GM21381 (cell line): Measurements from ENCODE around the gene NKD2.

ENCODE experiments used
- ATAC-seq: cut with Tn5 transposase; IDR thresholded peaks from one replicate; pipeline ENCODE4 v1.9.1; 2021; ENCODE audit warnings: mild to moderate bottlenecking, moderate library complexity; ENCODE audit not compliant: unreplicated experiment

The NKD2 gene

DNA sequence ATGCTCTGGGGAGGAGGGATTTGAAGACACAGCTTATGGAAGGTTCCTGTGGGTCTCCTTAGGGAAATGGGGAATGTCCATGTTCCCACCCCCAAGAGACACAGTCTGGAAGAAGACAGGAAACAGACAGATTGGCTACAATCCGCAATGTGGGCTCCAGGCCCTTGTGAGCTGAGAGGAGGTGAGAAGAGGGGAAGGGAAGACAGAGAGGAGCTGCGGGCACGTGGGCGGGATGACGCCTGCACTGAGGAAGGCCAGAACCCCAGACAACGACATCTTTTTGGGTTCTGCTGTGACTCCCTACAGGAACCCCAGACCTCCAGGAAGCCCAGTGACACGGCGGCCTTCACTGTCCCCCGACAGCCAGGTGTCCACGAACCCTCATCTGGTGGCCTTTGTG lies 29.9 kb upstream of the NKD2 start:
- ATAC-seq, result no peak

DNA sequence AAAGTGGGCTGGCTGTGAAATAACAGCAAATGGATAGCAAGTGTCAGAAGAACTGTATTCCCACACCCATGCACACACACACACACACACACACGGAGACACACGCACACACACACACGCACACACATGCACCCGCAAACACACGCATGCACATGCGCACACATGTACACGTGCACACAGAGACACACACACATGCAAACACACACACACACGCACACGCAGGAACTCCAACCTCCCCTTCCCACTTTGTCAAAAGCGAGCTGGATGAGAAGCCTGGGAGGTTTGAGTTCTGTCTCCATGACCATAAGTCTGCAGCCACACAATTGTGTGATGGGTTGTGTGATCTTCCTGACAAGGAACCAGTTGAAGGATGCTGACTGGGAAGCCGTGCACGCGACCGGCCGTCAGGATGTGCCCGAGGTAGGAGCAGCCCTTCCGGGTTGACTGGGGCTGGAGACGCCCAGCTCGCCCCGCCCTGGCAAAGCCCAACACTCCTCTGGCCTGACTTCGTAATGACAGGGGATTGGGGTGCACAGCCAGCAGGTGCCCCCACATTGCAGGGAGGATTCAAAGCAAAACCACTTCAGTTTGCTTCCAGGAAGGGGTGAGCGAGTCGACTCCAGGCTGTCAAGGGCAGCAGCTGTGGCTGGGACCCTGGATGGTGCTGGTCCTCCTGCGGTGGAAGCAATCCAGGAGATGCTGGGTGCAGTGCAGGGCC lies 29.3 kb upstream of the NKD2 start:
- ATAC-seq, result no peak

DNA sequence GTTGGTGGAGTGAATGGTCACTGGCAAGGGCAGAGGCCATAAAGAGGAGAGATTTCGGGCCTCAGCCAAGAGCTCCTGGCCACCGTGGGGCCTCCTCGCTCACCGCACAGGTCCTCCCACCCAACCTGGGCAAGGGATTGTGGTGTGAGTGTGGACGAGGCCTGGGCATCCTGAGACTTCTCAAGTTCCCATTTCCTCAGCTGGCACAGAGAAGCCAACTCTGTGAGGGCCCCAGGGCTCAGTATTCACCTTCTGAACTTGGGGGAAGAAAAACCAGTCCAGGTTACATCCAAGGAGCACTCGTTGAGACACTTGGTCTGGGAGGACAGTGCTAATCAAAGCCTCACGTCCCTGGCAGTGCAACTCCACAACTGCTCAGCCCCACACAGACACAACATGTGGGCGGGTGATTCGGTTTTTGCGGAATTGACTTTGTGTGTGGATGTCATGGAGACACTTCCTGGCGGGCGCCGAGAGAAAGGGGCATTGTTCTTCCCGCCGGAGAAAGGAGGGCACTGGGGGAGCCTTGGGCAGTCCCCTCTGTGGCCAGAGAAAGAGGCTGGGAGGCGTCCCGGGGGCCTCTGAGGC lies 28.5 kb upstream of the NKD2 start:
- ATAC-seq, result no peak

DNA sequence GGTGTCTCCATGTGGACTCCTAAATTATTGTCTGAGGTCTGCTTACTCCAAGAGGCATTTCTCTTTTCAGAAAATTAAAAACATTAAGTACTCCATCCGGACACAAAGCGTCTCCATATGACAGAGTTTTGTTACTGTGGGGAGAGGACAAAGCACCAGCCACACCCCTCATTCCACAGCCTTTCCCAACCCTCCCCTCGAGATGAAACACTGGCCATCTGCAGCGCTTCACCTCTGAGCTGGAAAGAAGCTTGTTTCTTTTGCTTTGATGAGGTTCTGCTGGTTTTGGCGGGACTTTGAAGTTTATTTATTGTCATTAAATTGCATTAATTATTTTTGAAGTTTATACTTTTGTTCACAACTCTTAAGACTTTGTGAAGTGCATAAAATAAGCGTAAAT lies 27.6 kb upstream of the NKD2 start:
- ATAC-seq, result no peak

DNA sequence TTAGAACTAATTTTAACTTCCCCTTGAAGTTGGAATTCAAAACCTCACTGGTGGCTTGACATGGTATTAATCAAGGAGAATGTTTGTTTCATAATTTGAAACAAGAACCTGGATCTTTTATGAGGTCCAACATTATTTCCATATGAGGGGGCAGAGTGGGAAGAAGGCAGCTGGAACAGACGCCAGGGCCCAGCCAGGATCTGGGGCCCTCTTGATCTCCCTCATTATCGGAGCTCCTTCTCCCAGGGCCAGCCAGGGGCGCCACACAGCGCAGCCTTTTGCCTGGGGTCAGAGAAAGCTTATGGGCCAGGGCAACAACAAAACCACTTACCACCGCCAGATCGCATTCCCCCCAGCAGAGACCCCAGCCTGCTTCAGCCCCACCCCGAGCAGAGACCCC lies 27.1 kb upstream of the NKD2 start:
- no peak for ATAC-seq

DNA sequence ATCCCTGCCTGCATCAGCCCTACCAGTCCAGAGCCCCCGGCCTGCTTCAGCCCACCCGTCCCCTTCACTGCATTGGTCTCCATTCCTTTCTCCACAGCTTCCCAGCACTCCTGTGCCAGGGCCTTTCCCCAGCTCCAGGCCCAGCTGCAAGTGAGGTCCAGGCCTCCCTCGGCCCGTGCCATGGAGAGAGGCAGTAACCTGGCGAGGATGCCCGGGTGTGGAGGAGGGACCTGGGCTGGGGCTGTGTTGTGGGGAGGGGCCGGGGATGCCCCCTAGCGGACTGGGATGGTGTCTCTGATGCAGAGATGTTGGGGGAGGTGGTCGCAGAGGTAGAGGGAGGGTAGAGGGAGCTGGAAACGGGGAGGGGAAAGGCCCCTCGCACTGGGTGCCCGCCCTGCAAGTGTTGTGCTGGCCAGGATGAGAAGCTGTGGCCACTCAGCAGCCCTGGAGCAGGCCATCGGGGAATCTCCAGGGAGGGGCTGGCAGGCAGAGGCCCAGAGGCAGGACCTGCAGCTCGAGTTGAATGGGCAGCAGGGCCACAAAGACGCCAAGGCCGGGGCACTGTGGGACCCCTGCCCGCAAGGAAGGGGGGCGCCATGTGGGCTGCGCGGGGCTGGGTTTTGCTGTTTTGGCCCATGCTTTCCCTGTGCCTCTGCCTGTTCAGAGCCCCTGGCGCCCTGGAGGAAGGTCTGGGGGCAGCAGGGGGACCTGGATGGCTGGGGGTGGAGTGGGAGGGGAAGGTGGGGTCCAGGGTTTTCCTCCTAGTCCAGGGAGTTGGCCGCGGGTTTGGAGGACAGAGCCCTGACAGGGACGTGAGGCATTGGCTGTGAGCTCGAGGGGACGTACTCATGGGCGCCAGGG lies 26.0 kb upstream of the NKD2 start:
- no peak for ATAC-seq

DNA sequence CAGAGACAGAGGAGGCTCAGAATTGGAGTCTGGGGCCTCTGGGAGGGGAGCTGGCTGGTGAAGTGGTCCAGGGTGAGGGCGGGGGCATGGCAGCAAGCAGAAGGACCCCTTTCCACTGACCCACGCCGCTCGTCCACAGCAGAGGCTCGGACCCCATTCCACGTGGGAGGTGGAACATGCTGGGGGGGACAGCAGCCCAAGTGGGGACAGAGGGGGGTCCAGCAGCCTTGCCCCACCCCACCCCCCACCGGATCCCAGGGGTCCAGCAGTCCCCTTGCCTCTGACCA lies 25.4 kb upstream of the NKD2 start:
- ATAC-seq, result no peak

DNA sequence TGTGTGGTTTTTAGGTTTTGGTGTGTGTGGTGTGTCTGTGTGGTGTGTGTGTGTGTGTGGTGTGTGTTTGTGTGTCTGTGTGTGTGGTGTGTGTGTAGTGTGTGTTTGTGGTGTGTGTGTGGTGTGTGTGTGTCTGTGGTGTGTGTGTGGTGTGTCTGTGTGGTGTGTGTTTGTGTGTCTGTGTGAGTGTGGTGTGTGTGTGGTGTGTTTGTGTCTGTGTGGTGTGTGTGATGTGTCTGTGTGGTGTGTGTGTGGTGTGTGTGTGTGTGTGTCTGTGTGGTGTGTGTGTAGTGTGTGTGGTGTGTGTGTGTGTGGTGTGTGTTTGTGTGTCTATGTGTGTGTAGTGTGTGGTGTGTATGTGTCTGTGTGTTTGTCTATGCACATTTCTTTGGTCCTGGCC lies 25.0 kb upstream of the NKD2 start:
- no peak for ATAC-seq

DNA sequence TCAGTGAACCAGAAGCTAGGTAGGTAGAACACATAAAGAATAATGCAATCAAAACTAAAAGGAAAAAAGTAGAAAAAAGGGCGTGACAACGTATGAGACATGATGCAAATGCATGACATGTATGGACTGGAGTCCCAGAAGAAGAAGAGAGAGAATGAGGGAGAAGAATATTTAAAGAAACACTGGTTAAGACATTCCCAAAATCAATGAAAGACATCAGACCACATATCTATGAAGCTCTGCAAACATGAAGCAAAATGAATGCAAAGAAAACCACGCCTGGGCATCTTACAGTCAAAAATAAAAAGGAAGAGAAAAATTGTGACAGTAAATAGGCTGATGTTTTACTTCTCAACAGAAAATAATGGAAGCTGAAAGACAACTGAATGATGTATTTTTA lies 23.8 kb upstream of the NKD2 start:
- no peak for ATAC-seq

DNA sequence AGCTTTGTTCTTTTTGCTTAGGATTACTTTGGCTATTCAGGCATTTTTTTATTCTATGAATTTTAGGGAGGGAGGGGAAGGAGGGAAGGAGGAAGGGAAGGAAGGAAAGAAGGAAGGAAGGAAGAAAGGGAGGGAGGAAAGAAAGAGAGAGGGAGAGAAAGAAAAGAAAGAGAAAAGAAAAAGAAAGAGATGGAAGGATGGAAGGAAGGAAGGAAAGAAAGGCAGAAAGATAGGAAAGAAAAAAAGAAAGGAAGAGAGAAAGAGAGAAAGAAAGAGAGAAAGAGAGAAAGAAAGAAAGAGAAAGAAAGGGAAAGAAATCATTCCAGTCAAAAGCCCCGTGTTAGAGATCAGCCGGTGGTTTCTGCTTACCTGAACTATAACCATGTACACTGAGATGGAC lies 20.8 kb upstream of the NKD2 start:
- no peak for ATAC-seq

DNA sequence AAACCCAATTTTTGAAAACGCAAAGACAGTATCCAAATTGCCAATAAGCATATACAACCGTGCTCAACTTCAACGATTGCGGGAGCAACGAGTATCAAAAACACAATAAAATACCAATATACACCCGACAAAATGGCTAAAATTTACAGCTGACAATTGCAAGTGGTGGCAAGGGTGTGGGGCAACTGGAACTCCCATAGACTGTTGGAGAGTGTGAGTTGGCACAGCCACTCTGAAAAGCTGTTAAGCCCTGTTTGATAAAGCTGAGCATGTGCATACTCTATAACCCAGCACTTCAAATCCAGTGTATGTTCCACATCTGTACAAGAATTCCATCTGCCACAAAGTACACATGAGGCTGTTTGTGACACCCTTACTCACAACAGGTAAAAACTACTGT lies 20.3 kb upstream of the NKD2 start:
- no peak for ATAC-seq

DNA sequence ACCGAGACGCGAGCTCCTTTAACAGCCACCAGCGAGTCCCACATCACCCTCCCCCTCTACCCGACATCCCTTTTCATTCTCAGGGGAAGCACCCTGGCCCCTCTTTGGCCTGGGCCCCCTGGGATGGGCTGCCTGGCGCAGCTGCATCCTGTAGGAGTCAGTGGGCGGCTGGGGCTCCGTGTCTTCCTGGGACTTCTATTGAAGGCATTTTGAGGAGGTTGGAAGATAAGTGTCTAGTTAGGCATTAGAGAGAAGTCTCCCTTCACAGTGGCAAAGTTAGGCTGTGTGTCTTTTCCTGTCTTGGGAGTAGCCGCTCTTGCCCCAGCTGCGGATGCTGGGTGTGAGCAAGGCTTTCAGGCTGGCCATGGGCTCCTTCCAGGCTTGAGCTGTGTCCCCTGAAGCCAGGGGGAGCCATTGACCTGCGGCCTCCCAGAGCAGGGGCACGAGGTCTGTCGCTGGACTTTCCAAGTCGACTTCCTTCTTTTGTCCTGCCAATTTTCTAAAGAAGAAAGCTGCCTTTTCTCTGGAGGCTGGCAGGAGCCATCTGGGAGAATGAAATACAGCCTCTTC lies 18.6 kb upstream of the NKD2 start:
- no peak for ATAC-seq

DNA sequence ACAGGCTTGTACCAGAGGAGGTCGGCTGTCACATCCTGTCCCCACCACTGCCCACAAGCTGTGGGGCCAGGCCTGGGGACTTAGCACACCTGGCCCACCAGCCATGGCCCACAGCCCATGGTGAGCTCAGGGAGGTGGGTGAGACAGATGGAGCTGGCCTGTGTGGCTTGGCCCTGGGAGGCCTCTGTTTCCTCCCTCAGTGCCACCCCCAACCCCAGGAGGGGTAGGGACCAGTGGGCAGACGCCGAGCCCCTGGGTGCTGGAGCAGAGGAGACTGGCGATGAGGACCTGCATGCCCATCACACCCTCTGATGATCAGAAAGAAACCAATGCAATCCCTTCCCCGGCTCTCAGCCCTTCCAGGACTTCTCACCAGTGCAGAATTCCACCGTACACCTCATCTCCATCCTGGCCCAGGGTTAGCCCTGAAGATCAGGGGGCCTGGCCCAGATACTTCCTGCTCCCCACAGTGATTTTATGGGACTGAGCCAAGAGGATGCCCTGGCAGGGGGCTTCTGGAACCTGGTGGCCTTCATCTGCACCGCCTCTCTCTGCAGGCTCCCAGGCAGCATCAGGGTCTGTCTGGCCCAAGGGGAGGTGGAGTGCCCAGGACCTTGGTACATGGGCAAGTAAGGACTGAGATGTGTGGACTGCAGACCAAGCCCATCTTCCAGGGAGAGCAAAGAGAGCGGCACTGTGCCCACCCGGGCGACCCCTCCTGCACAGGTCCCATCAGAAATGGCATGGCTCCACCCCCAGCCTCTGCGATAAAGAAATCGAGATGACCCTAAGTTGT lies 16.9 kb upstream of the NKD2 start:
- no peak for ATAC-seq

DNA sequence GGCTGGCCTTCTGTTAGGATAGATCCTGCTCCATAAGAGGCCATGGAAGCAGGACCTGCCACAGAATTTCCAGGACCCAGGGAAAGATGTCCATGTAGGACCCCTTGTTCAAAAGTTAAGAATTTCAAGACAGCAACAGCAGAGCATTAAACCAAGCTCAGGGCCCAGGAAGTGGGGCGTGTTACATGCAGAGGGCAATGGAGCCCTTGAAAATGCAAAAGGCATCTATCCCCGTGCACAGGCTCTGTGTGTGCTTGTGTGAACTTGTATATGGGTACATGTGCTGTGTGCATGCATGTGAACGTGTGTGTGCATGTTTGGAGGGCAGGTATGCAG lies 14.4 kb upstream of the NKD2 start:
- ATAC-seq, result no peak

DNA sequence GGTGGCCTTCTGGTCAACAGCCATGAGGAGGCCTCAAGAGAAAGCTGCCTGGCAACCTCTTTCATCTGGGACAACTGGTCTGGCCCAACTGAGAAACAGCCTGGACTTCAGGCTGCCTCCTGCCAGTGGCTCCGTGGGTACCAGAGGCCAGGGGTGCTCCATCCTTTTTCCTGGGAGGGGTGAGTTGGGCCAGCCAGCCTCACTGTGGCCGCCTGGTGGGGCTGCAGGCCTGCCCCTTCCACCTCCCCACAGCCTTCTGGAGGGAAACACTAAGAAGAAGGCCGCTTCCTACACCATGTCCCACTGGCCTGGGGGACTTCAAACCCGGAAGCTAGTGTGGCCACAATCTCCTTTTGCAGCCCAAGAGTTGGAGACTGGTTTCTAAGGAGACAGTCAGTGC lies 13.8 kb upstream of the NKD2 start:
- no peak for ATAC-seq

DNA sequence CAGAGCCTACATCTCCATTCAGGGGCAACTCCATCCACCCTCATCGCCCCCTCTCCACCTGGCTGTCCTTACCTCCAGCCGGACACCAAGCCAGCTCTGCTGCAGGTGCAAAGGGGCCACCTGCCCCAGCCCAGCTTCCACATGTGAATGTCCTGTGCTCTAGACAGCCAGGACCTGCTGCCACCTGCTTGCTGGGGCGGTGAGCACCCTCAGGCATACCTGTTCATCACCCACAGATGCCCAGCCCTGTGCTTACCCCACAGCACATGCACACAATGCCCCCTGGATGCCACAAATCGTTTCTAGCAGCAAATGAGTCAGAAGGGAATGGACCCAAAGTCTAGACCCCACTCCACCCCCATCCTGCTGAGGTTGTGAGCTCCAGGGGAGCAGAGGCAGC lies 13.3 kb upstream of the NKD2 start:
- ATAC-seq, result no peak

DNA sequence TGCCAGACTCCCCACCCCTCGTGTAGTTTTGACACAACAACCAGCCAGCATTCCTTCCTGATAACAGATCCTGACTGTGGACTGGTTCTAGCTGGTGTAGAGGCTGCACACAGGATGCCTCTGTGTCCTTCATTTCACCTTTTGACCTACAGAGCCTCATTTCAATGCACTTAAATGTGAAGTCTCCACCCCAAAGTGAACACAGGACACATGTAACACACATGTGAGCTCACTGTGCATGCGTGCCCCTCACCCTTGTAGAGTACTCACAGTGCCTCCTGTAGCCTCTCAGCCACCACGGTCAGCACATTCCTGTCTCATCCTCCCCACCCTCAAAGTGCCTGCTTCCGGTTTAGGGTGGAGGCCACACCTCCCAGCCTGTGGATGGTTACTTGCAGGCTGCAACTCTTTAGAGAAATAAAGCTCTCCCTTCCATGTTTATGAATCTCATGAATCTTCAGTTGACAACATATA lies 11.6 kb upstream of the NKD2 start:
- ATAC-seq, result no peak

DNA sequence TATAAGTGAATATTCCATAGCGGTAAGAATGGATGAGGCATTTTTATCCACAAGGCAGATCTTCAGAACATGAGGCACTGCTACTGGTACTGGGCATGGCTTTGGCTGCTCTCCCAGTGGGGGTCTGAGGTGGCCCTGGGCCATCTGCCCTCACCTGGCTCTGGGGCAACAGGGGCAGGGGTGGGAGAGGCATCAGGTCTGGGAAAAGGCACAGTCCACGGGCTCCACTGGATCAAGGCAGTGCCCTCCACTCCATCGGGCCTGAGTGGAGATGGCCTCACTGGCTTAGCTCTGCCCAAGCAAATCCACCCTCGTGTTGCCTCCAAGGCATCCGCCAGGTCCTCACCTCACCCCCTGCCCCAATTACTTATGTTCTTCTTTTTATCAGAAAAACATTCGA lies 10.9 kb upstream of the NKD2 start:
- no peak for ATAC-seq

DNA sequence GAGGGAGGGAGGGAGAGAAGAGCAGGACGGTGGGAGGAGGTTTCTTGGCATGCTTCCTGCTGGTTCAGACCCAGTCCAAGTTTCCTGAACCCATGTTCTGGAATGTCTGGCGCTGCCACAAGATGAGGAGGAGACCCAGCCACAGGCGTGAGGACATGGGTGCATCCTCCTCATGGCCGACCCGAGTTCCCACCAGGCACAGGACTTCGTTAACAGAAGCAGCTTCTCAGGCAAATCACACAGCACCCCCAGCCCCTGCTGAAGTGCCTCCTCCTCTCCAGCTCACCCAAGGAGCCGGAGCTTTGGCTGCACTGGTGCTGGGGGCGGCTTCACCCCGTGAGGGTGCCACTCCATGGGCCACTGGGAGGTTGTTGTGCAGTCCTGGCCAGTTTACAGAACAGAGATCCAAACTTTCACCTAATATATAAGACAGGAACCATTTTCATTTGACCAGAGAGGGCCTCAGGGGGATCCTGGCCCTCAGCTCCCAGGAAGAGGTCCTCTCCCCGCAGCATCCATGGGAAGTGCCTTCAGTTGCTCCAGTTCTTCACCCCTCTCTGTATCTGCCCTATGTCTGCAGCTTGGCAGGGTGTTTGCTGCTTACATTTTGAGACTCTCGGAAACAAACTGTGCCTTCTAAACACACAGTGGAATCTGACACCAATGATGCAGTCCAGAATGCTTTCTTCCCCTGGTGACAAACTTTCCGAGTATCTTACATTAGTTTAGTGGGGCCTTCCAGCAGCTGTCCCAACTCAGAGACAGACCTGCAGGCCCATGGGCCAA lies 10.2 kb upstream of the NKD2 start:
- ATAC-seq, result no peak

DNA sequence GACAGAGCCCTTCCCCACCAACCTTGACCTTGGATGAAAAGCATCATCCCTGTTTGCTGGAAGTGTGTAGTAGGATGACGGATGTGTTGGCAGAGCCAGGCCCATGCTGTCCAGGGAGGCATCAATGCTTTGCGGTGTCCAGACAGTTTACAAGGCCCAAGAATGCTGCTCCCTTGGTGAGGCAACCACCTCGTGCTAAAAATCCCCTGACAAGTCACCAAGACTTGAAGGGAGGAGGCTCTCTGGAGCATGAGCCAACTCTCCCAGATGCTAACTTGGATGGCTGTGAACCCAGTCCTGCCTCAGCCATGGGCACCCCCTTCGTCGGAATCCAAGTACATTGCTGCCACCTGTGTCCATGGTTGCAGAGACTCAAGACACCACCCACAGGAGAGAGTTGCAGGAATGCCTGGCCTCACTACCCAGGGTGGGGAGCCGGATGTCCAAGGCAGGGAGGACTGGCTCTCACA lies 9.5 kb upstream of the NKD2 start:
- no peak for ATAC-seq
